GM19397 (cell line): ENCODE results near the gene SYDE1.

Experiments
- ATAC-seq: cut with Tn5 transposase; IDR thresholded peaks from one replicate; pipeline ENCODE4 v1.9.1; 2021; ENCODE audit warnings: mild to moderate bottlenecking, moderate library complexity; ENCODE audit not compliant: unreplicated experiment

Gene SYDE1

GRCh38 chr19:15124572-15125231 is 17.5 kb downstream of the SYDE1 start:
- ATAC-seq: peak; percentile 2

DNA sequence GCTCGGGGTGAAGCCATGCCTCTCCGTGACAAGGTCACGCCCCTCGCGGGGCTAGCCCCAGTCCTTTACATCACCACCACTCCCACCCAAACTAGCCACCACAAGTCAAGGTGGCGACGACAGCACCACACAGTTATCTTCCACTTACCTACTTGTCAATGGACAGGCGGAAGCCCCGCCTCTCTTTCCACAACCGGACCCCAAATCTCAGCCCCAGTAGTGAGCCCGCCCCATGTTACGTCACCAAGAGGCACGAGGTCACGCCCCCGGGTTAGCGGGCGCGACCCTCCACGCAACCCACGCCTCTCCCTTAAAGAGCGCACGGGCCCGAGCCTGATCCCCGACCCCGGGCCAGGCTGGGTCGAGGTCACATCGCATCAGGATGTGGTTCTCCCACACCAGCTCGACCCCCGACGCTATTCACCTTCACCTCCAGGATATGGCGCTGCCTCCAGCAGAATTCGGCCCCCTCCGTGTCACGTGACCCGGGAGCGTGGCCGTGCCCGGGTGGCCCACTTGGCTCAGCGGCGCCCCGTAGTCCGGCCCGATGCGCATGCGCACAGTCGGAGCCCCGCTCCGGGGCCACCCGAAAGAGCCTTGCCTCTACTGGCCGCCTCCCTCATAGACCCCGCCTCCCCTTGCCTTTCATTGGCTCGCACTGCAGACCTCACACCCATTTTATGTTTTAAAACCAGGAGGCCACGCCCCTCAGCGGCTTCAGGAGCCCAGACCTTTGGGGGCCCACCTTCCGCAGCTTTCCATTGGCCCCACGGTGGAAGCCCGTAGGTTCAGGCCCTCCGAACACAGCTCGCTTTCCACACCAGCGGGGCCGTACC is 18.2 kb downstream of the SYDE1 start:
- ATAC-seq: peak; percentile 95

DNA sequence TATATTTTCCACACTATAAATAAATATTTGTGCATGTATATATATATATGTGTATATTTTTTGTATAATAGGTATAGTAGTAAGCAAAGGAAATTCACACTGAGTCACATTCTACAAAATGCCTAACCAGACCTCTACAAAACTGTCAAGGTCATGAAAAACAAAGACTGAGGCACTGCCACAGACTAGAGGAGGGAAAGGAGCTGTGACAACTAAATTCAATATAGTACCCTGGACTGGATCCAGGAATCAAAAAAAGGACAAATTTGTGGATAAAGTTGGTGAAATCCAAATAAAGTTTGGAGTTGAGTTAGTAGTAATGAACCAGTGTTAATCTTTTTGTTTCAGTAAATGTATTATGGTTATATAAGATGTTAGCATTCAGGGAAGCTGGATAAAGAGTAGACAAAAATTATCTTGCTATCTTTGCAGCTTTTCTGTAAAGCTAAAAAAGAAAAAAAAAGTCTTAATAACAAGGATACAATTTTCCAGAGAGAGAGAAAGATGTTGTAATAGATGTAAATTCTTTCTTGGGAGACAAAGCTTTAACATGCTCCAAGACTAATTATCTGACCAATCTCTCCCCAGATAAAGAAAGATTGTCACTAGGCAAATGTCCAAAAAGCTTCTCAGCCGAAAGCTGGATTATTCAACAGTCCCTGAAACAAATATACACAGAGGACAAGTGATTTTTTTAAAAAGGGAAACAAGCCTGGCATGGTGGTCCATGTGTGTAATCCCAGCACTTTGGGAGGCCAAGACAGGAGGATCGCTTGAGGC is 19.1 kb downstream of the SYDE1 start:
- no peak for ATAC-seq

GRCh38 chr19:15128162-15128770 is 21.1 kb downstream of the SYDE1 start:
- no peak for ATAC-seq

- ATAC-seq: no peak
Measured at GRCh38 chr19:15129856-15130585, 22.8 kb downstream of the SYDE1 start.

GRCh38 chr19:15136234-15136954 is 29.2 kb downstream of the SYDE1 start:
- no peak for ATAC-seq

- ATAC-seq: no peak
Measured at GRCh38 chr19:15137777-15138176, 30.6 kb downstream of the SYDE1 start.

- ATAC-seq: no peak
Measured at GRCh38 chr19:15138427-15138826, 31.2 kb downstream of the SYDE1 start.

- ATAC-seq: no peak
Measured at GRCh38 chr19:15141143-15141542, 33.9 kb downstream of the SYDE1 start.

DNA sequence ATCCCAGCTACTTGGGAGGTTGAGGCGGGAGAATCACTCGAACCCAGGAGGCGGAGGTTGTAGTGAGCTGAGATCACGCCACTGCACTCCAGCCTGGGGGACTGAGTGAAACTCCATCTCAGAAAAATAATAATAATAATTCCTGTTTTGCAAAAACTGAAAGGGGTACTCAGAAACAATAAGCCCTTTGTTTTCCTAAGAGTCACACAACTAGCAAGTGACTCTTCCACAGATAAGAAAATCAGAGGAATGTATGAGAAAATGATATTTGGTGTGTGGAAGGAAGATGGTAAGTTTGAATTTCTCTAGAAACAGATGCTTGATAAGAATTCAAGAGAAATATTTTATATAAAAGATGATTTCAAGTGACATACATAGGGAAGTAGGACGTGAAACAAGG is 35.1 kb downstream of the SYDE1 start:
- ATAC-seq: no peak

DNA sequence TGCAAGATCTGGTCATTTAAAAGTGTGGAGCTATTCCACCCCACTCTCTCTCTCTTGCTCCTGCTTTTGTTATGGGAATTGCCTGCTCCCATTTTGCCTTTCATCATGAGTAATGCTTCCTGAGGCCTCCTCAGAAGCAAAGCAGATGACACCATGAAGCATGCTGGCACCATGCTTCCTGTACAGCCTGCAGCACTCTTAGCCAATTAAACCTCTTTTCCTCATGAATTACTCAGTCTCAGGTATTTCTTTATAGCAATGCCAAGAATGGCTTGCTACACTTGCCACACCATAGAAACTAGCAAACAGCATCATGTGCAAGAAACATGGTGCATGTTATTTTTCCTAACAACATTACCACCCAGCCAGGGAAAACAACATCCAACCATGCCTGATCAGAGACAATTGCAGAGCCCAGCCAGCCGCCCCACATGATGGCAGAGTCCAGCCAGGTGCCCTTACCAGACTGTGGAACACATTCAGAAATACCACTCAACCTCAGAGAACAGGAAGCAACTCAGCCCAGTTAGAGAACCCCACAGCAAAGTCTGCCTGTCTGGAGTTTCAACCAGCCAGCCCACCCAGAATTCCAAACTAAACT is 36.9 kb downstream of the SYDE1 start:
- no peak for ATAC-seq

- no peak for ATAC-seq
Measured at GRCh38 chr19:15147090-15147489, 39.9 kb downstream of the SYDE1 start.

GRCh38 chr19:15149737-15150136 is 42.5 kb downstream of the SYDE1 start:
- ATAC-seq: no peak

DNA sequence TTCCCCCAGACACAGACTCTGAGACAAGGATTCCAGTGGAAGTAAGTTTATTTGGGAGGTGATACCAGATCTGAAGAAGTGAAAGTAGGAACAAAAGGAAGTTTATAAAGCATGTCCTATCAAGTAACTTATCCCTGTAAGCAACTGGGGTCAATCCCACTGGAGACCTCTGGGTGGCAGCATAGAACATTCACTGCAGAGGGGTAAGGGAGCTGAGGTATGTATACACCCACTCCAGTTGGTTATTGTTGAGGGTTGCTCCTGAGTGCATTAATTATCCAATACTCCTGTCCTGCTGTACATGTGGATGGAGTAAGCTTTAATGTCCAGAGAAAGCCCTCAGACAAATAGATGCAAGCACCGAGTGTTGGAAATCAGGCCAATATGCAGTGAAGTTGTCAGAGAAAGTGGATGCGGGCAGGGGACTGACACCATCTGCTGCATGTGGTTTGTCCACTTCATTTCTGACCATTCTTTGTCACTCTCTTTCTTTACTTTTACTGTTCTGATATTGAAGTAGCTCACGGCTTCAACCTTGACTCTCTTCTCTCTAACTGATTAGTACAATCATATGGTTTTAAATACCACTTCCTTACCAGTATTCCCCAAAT is 46.9 kb downstream of the SYDE1 start:
- no peak for ATAC-seq

DNA sequence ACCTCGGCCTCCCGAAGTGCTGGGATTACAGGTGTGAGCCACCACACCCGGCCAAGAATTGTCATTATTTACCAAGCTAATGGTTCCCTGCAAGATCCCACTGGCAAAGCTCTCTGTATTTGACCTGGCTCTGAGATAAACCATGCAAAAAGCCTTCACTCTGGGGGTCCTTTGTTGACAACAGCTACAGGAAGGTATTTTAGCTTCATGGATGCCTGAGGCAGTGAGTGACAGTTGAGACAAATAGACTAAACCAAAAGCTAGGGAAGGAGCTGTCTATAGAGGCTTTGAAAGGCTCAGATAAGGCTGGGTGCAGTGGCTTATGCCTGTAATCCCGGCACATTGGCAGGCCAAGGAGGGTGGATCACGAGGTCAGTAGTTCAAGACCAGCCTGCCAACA is 48.1 kb downstream of the SYDE1 start:
- ATAC-seq: no peak

- ATAC-seq: no peak
Measured at GRCh38 chr19:15156391-15156790, 49.2 kb downstream of the SYDE1 start.

DNA sequence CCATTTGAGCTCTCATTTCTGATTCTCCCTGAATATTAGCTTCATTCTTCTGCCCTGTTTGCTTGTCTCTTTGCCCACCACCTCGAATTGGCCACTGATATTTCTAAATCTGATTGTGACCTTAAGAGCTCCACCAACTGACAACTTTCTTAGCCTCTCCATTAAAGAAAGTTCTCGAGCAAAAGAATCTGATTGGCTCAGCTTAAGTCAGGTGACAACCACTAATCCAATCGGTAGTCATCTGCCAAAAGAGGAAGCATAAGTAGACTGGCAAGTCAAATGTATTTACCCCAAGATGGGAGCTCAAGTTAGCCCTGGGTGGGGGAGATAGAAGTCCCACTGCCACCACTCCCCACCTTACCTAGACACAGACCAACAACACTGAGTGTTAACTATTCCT is 52.0 kb downstream of the SYDE1 start:
- ATAC-seq: no peak

- no peak for ATAC-seq
Measured at GRCh38 chr19:15161028-15161984, 54.1 kb downstream of the SYDE1 start.
